ENCODE results near the gene C9orf85.
"Not testable (repeated sequence)": the region's sequence is repeated elsewhere in the genome, so short reads cannot be mapped to it uniquely, and the experiment has no call there.

Gene C9orf85

DNA sequence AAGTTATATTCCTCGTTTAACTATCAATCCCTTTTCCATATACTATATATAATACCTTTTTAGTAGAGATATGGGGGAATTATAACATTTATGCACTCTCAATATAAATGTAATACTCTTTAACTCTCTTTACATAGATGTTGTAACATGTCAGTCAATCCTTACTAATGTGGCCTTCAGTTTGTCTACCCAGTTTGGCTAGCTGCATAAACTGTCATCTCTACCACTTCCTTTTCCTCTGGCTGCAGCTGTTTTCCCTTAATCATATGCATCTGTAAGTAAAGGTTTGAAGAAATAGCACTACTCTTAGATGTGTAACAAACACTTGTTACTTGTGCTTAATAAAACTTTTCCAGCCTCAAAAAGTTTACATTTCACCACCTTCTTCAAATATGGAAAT is 13.9 kb upstream of the C9orf85 start:
- Histone ChIP-seq H3K27ac (replicated peaks) (peak overlapping the region; percentile 96), H3K27me3 (ENCODE audit: insufficient read depth, poor library complexity, severe bottlenecking) (no peaks in the 10 kb centered on the region), H3K4me3 (replicated peaks; ENCODE audit: insufficient read depth, low read length) (no peak overlapping the region)
- TF ChIP-seq GABPA (IDR thresholded peaks at IDR 0.05; ENCODE audit: low read depth): 0 out of 2 replicates have a peak, but pooled peaks have one; percentile 10
- TF ChIP-seq, protein P1, sequence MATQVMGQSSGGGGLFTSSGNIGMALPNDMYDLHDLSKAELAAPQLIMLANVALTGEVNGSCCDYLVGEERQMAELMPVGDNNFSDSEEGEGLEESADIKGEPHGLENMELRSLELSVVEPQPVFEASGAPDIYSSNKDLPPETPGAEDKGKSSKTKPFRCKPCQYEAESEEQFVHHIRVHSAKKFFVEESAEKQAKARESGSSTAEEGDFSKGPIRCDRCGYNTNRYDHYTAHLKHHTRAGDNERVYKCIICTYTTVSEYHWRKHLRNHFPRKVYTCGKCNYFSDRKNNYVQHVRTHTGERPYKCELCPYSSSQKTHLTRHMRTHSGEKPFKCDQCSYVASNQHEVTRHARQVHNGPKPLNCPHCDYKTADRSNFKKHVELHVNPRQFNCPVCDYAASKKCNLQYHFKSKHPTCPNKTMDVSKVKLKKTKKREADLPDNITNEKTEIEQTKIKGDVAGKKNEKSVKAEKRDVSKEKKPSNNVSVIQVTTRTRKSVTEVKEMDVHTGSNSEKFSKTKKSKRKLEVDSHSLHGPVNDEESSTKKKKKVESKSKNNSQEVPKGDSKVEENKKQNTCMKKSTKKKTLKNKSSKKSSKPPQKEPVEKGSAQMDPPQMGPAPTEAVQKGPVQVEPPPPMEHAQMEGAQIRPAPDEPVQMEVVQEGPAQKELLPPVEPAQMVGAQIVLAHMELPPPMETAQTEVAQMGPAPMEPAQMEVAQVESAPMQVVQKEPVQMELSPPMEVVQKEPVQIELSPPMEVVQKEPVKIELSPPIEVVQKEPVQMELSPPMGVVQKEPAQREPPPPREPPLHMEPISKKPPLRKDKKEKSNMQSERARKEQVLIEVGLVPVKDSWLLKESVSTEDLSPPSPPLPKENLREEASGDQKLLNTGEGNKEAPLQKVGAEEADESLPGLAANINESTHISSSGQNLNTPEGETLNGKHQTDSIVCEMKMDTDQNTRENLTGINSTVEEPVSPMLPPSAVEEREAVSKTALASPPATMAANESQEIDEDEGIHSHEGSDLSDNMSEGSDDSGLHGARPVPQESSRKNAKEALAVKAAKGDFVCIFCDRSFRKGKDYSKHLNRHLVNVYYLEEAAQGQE (IDR thresholded peaks at IDR 0.05; ENCODE audit: insufficient replicate concordance, low read depth): no peak
- TF ChIP-seq, protein P2, sequence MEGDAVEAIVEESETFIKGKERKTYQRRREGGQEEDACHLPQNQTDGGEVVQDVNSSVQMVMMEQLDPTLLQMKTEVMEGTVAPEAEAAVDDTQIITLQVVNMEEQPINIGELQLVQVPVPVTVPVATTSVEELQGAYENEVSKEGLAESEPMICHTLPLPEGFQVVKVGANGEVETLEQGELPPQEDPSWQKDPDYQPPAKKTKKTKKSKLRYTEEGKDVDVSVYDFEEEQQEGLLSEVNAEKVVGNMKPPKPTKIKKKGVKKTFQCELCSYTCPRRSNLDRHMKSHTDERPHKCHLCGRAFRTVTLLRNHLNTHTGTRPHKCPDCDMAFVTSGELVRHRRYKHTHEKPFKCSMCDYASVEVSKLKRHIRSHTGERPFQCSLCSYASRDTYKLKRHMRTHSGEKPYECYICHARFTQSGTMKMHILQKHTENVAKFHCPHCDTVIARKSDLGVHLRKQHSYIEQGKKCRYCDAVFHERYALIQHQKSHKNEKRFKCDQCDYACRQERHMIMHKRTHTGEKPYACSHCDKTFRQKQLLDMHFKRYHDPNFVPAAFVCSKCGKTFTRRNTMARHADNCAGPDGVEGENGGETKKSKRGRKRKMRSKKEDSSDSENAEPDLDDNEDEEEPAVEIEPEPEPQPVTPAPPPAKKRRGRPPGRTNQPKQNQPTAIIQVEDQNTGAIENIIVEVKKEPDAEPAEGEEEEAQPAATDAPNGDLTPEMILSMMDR (IDR thresholded peaks at IDR 0.05; ENCODE audit: insufficient read depth, low read length): no peak
- peak; percentile 93 for TF ChIP-seq SPI1 (IDR thresholded peaks at IDR 0.05; ENCODE audit: borderline replicate concordance, low read depth)
- TF ChIP-seq POLR2AphosphoS5 (IDR thresholded peaks at IDR 0.05; ENCODE audit: low read depth): peak; percentile 67; the same call in 1 of the 2 replicates
- peak; percentile 72 to 90 for DNase-seq (ENCODE audit: low read depth in 1 of 2, low spot score in 1 of 2)

DNA sequence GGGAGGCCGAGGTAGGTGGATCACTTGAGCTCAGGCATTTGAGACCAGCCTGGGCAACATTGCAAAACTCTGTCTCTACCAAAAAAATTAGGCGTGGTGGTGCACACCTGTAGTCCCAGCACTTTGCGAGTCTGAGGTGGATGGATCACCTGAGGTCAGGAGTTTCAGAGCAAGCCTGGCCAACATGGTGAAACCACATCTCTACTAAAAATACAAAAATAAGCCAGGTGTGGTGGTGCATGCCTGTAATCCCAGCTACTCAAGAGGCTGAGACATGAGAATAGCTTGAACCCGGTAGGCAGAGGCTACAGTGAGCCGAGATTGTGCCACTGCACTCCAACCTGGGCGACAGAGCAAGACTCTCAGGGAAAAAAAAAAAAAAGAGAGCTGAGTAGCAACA is 12.7 kb upstream of the C9orf85 start:
- H3K27me3 ChIP-seq (ENCODE audit: insufficient read depth, poor library complexity, severe bottlenecking); H3K4me3 ChIP-seq (replicated peaks; ENCODE audit: insufficient read depth, low read length); DNase-seq (ENCODE audit: low read depth in 1 of 2, low spot score in 1 of 2): not testable (repeated sequence)
- peak overlapping the region; percentile 96 for H3K27ac ChIP-seq (replicated peaks)

DNA sequence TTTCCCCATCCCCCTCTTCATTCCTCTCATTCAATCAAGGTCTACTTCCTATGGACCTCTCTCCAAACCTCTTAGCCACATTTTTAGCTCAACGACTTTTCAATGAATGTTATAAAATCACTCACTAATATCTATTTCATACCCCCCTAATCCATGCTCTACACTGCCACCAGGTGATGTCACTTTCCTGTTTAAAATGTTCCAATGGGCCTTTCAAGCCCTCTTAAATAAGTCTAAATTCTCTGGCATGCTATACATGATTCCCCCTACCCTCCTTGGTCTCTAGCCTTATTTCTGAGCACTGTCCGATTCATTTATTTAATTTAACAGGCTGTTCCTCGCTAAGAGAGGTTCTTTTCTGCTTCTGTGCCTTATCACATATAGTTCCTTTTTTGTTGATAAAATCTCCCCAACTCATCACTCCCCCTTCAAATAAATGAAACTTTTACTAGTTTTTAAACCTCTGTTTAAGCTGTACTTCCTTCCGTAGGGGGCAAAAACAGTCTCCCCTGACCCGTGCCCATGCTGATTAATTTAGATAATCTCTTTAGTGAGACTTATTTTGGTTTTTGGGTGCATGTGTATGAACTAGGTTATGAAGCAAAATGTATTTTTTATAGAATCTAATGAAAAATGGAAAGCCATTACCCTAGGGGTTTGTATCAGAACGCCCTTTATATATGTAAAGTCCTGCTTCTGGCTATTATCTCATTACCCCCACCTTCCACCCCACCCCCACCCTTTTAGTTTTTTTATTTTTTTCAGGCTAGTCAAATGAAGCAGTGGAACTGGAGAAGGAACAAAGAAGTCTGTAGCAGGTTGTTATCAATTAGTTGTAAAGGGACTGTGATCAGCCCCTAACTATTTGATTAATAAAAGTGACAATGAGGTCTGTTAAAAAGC is 9.5 kb upstream of the C9orf85 start:
- Histone ChIP-seq H3K27ac (replicated peaks) (peak overlapping the region; percentile 96), H3K4me3 (replicated peaks; ENCODE audit: insufficient read depth, low read length) (no peak overlapping the region), H3K27me3 (ENCODE audit: insufficient read depth, poor library complexity, severe bottlenecking) (no peaks in the 10 kb centered on the region)
- DNase-seq (ENCODE audit: low read depth in 1 of 2, low spot score in 1 of 2): no peak
- TF ChIP-seq SPI1 (IDR thresholded peaks at IDR 0.05; ENCODE audit: borderline replicate concordance, low read depth): no peak
- TF ChIP-seq, protein P2 (IDR thresholded peaks at IDR 0.05; ENCODE audit: insufficient read depth, low read length): no peak
- no peak for TF ChIP-seq POLR2AphosphoS5 (IDR thresholded peaks at IDR 0.05; ENCODE audit: low read depth)
- TF ChIP-seq GABPA (IDR thresholded peaks at IDR 0.05; ENCODE audit: low read depth): no peak
- TF ChIP-seq, protein P1 (IDR thresholded peaks at IDR 0.05; ENCODE audit: insufficient replicate concordance, low read depth): no peak

DNA sequence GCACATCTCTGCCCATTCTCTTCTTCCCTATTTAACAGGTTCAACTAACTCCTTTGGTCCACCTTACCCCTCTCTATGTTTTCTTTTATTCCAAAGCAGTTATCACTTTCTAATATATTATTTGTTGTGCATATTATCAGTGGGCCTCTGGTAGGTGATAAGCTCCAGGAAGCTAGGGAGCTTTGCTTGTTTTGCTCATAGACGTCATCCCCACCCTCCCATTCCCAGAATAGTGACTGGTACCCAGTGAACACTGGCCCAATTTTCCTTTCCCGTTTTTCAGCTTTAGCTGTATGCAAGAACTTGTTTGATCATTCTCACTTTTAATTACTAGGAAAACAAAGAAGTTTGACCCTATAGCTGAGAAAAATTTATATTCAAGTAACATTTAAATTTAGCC is 7.4 kb upstream of the C9orf85 start:
- H3K27me3 ChIP-seq (ENCODE audit: insufficient read depth, poor library complexity, severe bottlenecking): no peaks in the 10 kb centered on the region
- TF ChIP-seq, protein P1 (IDR thresholded peaks at IDR 0.05; ENCODE audit: insufficient replicate concordance, low read depth): no peak
- TF ChIP-seq SPI1 (IDR thresholded peaks at IDR 0.05; ENCODE audit: borderline replicate concordance, low read depth): no peak
- TF ChIP-seq POLR2AphosphoS5 (IDR thresholded peaks at IDR 0.05; ENCODE audit: low read depth): no peak
- TF ChIP-seq, protein P2 (IDR thresholded peaks at IDR 0.05; ENCODE audit: insufficient read depth, low read length): no peak
- no peak for TF ChIP-seq GABPA (IDR thresholded peaks at IDR 0.05; ENCODE audit: low read depth)
- DNase-seq (ENCODE audit: low read depth in 1 of 2, low spot score in 1 of 2): no peak
- H3K4me3 ChIP-seq (replicated peaks; ENCODE audit: insufficient read depth, low read length): no peak overlapping the region
- no peak overlapping the region for H3K27ac ChIP-seq (replicated peaks)

Measured in HL-60 (cell line).